ENCODE measurements around the gene TBC1D16. TPM values are rescaled to one million over a fixed set of nuclear protein-coding genes. Genes with fewer than 3 reads are reported as not detected.

The TBC1D16 gene
- total RNA-seq, 1 donor from 2014 or later: 33.4 TPM

GRCh38 chr17:80026359-80027042 lies 9.2 kb downstream of the TBC1D16 start:
- no peak for DNase-seq (ENCODE audit: low read depth)

DNA sequence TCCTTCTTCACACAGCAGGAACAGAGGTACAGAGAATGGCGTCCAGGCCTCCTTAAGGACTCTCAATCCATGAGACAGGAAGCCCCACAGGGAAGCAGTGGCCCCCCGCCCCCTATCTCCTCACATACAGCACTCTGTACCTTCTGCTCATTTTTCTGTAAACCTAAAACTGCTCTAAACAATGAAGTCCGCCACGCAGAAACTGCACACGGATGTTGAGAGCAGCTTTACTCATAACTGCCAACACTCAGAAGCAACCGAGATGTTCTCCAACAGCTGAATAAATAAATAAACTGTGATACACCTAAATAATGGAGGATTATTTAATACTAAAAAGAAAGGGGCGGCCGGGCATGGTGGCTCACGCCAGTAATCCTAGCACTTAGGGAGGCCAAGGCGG lies 9.9 kb downstream of the TBC1D16 start:
- peak; percentile 67 for DNase-seq (ENCODE audit: low read depth)

- DNase-seq (ENCODE audit: low read depth): peak; percentile 98
Observed at GRCh38 chr17:80025140-80025539, 10.5 kb downstream of the TBC1D16 start.

GRCh38 chr17:80024206-80024972 lies 11.3 kb downstream of the TBC1D16 start:
- DNase-seq (ENCODE audit: low read depth): no peak

GRCh38 chr17:80023481-80024205 lies 12.0 kb downstream of the TBC1D16 start:
- no peak for DNase-seq (ENCODE audit: low read depth)

DNA sequence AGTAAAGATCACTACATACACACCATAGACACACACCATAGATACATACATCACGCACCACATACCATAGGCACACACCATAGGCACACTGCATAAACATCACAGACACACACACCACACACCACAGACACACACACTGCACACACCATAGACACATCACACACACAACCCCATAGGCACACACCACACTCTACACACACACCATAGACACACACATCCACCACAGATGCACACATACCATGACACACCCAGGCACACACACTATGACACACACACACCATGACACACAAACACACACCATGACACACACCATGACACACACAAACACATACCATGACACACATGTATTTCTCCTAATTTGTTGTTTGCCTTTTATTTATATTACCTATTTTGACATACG lies 14.1 kb downstream of the TBC1D16 start:
- no peak for DNase-seq (ENCODE audit: low read depth)

GRCh38 chr17:80018917-80019651 lies 16.6 kb downstream of the TBC1D16 start:
- DNase-seq (ENCODE audit: low read depth): no peak

DNA sequence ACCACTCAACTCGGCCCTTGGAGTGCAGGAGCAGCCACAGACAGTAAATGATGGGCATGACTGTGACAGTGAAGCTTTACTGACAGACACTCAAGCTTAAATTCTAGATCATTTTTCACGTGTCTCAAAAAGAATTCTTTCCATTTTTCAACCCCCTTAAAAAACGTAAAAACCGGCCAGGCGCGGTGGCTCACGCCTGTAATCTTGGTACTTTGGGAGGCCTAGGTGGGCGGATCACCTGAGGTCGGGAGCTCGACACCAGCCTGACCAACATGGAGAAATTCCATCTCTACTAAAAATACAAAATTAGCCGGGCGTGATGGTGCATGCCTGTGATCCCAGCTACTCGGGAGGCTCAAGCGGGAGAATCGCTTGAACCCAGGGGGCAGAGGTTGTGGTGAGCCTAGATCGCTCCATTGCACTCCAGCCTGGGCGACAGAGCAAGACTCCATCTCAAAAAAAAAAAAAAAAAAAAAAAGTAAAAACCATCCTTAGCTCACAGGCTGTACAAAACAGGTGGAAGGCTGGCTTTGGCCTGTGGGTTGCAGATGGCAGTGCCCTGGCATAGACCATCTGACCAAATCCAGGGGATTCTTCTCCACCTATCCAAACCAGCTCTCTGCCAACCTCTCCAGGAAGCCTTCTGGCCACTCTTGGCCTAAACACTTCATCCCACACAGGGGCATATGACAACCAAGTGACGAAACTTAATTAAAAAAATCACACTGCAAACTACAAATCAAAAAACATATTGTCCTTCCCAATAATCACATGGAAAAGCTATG lies 18.3 kb downstream of the TBC1D16 start:
- peak; percentile 32 for DNase-seq (ENCODE audit: low read depth)

GRCh38 chr17:80012765-80013741 lies 22.6 kb downstream of the TBC1D16 start:
- DNase-seq (ENCODE audit: low read depth): no peak

GRCh38 chr17:80011989-80012555 lies 23.6 kb downstream of the TBC1D16 start:
- no peak for DNase-seq (ENCODE audit: low read depth)

DNA sequence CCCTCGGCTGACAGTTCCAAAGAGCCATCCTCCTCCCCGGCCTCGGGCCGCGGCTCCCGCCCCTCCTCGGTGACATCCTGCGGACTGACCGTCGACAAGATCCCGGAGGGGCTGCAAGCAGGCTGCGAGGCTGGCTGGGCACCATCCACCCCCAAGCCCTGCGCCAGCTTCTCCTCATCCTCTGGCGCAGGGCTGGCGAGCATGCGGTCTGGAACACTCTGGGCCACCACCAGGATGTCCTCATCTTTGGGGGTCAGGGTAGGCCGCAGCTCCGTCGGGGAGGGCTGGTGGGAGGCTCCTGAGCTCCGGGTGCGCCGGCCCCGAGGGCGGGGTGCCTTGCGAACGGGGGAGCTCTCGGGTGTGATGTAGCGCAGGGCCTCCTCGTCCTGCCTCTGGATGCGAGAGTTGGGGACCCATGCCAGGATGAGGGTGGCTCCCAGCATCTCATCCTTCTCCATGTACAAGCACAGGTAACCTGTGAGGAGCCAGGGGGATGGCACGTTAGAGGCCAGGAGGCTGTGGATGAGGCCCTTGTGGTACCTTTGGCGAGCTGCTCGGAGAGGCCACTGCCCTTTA lies 25.3 kb downstream of the TBC1D16 start:
- DNase-seq (ENCODE audit: low read depth): no peak

DNA sequence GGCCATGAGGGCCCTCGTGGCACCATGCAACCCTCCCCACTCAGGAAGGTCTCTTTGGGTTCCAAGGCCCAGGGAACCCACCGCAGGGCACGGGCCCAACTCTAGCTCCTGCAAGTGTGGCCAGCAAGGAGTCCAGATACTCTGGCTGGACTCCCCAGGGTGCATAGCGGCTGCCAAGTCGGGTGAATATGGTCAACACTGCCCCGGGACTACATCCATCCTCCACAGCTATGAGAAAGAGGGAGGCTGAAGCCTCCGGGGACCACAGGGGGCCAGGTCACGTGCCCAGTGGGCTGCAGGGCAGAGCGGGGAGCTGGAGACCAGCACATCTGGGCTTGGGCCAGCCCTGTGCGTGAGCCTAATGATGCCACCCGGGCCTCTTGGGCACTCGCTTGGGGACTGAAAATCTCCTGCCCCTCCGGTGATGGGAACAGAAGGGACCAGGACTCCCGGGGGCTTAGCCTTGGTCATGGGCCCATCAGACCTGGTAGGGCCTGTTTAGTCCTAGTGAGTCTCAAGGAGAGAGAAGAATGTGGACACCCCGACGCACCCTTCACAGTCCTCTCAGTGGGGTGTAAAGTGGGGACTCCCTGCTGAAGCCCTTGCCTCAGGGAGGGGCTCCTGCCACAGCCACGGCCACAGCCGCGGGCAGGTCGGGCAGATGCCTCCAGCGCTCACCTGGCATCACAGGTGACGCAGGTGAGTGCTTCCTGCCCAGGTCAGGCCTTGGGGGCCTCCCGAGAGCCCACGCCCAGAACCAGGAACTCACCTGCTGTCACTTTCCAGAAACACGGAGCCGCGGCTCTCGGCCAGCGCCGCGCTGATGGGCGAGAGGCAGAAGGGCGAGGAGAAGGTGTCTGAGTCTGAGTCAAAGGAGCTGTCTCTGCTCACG lies 26.0 kb downstream of the TBC1D16 start:
- no peak for DNase-seq (ENCODE audit: low read depth)

- no peak for DNase-seq (ENCODE audit: low read depth)
Observed at GRCh38 chr17:80008848-80009247, 26.8 kb downstream of the TBC1D16 start.

- DNase-seq (ENCODE audit: low read depth): peak; percentile 73
Observed at GRCh38 chr17:80008383-80008840, 27.3 kb downstream of the TBC1D16 start.

DNA sequence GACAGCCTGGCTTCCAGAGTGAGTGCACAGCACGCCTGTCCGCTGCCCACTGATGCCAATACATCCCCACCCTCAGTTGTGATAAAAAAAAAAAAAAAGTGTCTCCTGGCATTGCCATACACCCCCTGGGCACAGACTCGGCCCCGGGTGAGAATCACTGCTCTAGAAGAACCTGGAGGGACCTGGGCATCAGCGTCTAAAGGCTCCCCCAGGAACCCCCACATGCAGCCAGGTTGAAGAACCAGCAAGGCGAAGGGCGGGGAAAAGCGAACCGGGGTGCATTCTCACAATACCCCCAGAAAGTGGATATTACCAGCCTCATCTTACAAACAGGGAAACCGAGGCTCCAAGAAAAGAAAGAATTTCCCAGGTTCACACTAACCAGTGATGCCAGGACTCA lies 27.7 kb downstream of the TBC1D16 start:
- no peak for DNase-seq (ENCODE audit: low read depth)

- DNase-seq (ENCODE audit: low read depth): no peak
Observed at GRCh38 chr17:80006811-80007752, 28.6 kb downstream of the TBC1D16 start.
